AG20443 (cell line): Measurements from ENCODE around the gene KDM1A.

Experiments
- DNase-seq: peaks from one replicate; pipeline ENCODE4 v3.0.0; 2012; ENCODE audit warnings: low spot score, mixed read lengths

Gene KDM1A

DNA sequence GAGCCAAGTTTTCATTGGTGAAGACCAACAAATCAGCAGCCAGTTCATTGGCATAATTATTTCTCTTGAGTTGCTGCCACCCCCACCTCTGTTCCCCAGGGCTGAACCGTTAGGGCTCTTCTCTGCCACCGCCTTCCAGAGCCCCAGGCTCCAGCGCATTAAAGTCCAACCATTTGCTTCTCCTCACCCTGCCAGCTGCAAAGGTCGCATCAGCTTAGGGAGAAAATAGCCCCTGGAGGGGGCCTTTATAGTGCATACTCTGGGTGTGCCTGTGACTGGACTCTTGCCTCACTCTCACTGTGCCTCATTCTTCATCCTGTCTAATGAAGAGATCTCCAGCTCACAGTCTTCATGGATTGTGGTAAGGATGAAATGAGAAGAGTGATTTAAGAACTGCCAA is 50.4 kb downstream of the KDM1A start:
- DNase-seq = no peak

DNA sequence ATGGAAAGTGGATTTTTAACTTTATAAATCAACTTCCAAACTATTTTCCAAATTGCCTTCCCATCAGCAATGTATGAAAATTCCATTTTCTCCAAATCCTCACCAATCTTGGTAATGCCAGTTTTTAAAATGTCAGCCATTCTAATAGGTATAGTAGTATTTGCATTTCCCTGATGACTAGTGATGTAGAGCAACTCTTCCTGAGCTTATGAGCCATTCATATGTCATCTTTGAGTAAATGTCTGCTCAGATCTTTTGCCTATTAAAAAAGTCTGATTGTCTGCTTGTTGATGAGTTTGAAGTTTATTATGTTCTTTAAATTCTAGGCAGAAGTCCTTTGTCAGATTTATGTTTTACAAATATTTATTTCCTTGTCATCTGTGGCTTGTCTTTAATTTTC is 54.7 kb downstream of the KDM1A start:
- no peak for DNase-seq

DNA sequence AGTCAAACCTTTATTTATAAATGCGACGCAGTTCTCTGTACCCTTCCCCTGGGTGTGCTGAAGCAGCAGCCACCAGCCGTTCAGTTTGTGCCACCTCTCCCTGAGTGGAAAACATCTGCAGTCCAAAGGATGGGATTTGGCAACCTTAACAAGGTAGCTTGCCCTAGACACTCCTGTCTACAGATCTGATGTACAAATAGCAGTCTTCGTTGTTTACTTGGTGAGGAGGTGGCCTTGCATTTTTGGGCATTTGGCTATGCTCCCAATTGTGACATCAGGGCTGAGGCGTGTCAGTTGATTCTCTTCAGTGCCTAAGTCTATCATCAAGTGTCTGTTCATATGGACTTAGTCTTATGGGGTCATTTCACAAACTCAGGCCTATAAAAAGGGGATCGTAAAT is 59.8 kb downstream of the KDM1A start:
- no peak for DNase-seq

DNA sequence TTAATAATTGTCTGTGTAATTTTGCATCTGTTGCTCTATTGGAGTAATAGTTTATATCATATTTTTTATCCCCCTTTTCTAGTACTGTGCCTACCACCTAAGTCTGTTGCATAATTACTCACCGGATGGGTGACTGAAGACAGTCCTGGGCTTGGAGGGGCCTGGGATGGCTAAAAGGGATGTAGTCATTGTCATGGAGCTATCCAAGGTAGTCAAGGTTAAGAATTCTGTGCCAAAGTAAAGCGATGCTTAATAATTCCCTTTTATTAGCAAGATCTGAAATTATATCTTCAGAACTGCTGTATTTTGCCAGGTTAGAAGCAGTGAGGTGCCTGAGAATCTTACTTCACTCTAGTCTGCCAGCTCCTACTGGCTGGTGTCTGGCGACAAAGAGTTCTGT is 61.6 kb downstream of the KDM1A start:
- no peak for DNase-seq

DNA sequence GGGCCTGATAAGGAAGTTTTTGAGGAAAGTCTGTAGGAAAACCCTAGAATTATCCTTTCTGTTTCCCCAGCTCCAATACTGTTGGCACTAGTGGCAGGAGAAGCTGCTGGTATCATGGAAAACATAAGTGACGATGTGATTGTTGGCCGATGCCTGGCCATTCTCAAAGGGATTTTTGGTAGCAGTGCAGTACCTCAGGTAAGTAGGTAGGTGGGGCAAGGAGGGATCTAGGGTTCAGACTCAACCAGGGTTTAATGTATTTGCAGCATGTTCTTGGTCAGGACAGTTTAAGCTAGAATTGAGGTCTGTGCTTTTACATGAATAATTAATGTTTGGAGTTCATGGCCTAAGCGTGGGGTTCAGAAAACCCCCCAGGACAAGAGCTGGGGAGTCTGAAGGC is 62.1 kb downstream of the KDM1A start:
- DNase-seq = no peak

DNA sequence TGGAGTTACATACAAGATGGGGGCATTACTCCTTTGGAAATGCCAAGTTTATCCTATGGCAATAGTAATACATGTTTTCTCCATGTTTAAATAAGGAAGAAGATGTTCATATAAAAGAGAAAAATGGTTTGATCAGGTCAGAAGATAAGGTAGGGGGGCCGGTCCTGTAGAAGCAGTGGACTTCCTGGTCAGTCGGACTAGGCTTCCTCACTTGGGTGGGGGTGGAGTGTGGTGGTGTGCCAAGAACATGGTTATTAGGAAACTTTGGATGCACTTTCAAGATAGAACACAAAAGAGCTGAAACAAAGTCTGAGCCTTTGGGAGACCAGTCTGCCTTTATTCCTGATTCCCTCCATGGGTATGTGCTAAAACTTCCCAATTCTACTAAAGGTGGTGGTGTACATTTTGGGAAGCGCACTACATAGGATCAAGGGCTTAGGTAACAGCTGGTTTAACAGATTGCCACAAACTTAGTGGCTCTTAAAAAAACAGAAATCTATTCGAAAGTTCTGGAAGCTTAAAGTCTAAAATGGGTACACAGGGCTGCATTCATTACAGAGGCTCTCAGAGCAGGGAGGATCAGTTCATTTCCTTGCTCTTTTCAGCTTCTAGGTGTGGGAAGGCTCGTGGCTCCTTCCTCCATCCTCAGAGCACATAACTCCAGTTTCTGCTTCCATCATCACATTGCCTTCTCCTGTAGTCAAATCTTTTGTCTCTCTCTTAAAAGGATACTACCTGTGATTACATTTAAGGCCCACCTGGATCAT is 64.6 kb downstream of the KDM1A start:
- DNase-seq = peak; percentile 35

DNA sequence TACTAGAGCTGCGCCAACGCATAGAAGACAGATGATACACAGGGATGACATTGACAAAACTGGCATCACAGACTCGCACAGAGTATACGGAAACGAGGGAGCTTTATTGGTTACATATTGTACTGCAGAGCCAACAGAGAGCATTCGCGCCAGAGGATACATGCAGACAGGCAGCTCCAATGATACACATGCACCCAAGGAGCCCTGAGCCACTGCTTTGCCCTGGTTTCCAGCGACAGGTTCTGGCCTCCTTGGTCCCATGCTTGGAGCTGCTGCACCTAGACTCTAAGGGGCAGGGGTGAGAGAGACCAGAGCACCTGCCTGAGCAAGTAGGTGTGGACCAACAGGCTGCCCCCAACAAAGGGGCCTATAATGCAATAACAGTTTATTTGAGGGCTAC is 65.6 kb downstream of the KDM1A start:
- DNase-seq = no peak

DNA sequence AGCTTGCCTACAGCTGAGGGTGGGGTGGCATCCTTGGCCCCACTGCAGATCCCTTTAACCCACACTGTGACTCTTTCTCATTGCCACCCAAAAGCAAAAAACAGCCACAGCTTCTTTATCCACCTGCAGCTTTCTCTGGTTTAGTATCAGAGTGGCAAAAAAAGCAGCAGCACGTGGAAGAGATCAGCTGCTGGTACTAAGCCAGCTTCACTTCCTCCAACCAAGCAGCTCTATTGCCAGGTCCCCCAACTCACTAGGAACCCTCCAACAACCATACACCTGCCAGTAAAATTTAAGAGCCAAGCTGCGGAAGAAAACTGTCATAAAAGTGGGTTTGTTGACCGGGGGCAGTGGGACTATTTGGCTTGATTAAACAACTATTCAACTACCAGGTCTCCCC is 66.4 kb downstream of the KDM1A start:
- no peak for DNase-seq

DNA sequence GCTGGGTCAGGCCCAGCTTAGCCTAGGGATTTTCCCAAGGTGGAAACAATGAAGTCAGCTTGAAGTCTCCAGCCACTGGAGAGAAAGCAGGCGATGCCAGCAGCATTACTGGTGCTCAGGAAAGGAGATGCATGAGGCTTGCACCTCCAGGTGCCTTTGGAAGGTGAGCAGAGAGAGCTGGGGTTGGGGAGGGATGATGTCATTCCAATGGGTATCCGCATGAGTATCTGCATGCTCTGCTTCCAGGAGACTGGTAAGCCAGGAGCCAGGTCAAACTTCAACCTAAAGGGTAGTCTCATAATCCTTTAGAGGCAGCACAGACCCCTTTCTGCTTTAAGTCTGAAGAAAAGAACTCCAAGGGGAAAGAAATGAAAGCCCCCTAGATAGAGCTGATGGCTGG is 68.8 kb downstream of the KDM1A start:
- no peak for DNase-seq

DNA sequence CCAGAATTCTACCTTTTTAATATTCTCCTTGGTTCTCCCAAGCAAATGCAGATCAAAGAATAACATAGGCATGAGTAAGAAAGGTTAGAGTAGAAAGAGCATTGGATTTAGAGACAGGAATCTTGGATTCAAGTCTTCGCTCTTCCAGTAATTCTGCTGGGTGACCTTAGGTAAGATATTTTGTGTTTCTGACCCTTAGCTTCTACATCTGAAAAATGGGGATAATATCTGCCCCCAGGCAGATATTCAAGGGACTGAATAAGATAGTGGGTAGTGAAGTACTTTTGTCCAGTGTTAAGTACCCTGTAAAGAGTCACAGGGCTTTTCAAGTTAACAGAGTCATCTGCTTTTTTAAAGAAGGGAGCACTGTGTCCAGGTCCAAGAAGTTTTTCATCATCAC is 70.8 kb downstream of the KDM1A start:
- DNase-seq = no peak

DNA sequence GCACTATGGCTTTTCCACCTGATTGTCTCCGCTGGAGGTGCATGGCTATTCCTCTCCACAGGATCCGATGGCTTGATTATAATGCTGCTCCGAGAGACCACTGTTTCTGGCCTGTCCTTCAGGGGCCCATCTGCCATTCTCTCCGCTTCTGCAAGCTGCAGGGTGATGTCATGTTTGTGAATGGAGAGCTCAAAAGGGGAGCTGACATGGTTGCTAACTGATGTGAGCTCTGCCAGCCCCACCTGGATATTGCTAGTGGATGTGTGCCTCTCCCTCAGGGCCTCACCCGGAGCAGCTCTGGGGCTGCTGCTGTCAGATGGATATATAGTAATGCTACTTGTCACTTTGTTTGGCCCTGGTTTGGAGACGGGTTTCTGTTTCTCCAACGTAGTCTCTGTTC is 72.3 kb downstream of the KDM1A start:
- no peak for DNase-seq

DNA sequence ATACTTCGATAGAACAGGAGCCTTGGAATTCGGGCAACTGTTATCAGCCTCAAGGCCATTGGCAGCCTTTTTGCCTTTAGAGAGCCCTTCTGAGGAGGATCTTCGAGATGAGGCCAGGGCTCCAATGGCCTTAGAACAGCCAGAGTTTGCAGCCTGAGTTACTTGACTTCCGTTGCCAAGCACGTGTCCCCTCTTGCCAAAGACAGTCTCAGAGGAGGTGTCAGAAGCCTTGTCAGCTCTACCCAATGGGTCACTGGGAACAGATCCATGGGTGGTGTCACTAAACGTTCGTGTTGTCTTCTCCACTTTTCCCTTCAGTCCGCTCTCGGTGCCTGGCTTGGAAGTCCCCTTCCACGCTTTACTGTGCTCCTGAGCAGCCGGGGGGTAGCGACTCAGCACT is 73.2 kb downstream of the KDM1A start:
- no peak for DNase-seq

DNA sequence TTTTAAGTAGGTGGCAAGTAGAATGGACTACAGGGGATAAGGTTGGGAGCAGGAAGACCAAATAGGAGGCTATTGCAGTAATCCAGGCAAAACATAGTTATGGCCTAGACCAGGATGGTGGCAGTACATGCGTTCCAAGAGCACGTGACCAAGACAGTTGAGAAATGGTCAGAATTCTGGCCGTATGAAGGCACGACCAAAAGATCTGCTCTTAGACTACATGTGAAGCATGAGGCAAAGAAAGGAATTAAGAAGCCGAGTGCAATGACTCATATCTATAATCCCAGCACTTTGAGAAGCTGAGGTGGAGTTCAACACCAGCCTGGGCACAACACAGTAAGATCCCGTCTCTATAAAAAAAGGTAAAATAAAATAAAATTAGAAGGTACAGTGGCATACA is 78.0 kb downstream of the KDM1A start:
- DNase-seq = no peak

DNA sequence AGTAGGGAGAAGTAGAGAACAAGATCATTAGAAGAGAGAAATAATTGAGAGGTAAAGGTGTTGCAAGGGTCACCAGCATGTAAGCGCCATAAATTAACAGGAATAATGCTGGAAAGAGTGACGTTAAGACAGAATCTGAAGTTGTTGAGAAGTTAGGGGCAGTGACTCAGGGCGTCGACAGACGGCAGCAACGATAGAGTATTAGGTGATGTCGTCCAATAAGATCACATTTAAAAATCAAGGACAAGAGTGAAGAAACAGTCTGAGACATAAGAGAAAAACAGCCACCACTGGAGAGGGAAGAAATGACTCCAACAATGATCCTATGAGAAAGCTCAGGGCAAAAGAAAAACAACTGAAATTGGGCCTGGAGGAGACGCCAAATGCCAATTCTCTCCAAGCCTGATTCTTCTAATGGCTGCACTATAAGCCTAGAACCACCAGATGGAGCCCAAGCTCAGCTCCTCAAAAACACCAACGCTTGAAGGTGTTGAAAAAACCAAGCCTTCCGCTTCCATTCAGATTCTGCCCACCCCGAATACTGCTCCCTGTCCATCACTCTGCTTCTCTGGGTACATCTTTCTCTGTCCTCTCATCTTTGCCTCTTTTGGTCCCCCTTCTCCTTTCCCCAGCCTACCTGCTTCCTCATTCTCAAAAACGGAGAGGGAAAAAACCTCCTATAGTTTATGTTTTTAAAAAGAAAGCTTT is 79.3 kb downstream of the KDM1A start:
- DNase-seq = peak; percentile 69

DNA sequence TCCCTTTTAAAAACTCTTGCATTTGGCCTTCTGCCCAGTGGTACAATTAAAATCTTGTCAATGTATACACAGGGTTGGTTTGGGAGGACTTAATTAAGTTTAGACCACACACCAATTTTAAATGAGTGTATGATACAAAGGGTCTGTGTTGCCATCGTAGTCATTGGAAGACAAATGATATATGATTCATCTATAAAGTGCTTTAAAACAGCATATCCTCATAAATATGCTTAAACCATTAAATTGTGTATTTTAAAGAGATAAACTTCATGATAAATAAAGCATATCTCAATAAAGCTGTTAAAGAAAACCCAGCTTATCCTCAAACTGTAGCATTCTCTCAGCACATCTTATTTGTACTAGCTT is 79.9 kb downstream of the KDM1A start:
- no peak for DNase-seq

DNA sequence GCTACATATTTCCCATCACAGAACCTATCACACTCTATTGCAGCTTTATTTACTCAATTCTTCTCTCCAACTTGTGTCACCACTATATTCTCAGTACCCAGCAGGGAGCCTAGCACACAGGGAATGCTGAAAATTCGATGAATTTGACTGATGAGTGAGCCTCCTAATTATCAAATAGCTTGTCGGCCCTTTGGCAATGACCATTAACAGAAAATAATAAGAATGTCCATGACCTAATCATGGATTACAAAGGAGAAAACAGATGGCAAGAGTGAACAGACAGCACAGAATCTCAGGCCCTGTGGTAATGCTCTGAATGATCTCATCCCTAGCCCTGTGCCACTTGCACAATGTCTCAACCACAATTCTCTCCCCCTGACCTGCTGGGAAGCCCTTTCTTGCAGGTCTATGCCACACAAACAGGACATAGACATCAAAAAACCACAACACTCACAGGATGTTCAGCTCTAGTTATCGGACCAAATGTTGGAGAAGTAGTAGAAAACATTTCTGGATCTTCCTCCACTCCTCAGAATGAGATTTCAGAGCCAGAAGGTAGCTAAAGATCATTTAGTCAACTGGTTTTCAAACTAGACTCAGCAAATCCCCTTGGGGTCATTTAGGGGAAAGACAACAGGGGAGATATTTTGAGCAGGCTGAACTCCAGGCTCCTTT is 80.9 kb downstream of the KDM1A start:
- DNase-seq = peak; percentile 90

DNA sequence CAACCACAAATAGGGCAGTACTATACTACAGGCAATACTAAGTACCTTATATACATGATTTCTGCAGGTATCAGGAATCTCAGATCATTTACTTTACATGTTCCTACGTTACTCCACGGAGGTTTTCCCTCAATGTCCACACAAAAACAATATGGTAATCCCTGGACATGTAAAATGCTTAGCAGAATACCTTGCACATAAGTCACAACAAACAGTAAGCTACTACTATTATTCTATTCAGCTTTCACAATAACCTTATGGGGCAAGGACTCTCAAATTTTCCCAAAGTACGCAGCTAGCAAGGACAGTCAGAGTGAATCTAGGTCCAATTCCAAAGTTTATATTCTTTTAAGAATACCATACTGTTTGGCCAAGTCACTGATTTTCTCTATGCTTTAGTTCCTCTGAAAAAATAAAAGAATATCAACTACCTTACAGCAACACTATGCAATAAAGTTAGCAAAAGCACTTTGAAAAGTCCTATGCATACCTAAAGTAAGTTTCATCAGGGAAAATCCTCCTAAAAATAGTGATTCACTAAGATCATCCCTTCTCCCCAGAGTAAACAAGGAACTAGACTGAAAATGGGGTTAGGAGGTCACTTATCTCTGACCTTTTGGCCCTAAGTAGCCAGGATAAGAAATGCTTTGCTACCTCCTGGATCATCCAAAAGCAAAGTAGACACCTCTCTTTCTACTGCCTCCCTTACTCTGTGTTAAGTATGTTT is 82.0 kb downstream of the KDM1A start:
- DNase-seq = no peak

DNA sequence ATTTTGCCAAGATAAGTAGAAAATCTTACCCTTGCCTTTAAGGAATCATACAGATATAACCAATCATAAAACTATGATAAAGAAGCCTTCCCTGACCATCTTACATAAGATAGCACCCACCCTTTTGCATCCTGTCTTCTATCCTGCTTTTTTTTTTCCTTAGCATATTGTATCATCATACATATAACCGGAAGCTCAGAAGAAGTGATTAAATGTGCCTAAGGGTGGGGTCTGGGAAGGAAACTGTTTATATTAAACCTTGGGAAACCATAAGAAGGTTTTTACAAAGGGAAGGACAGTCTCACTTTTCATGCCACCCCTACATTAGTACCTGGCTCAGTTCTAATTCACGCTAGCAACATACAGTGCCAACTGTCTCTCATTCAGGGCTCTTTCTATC is 82.6 kb downstream of the KDM1A start:
- no peak for DNase-seq

DNA sequence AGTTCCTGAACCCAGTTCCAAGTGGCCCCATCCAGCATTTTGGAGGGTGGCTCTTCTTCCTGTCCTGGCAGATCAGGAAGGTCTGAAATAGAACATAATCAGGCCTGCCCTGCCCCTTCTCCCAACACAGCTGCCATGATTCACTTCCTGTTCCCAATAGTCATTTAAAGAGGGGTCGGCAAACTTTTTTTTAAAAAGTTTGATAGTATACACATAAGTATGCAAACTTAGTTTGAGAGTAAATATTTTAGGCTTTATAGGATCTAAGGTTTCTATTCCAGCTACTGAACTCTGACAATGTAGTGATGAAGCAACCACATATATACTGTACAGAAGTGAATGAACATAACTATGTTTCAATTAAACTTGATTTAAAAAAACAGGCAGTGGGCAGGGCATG is 83.0 kb downstream of the KDM1A start:
- DNase-seq = no peak

DNA sequence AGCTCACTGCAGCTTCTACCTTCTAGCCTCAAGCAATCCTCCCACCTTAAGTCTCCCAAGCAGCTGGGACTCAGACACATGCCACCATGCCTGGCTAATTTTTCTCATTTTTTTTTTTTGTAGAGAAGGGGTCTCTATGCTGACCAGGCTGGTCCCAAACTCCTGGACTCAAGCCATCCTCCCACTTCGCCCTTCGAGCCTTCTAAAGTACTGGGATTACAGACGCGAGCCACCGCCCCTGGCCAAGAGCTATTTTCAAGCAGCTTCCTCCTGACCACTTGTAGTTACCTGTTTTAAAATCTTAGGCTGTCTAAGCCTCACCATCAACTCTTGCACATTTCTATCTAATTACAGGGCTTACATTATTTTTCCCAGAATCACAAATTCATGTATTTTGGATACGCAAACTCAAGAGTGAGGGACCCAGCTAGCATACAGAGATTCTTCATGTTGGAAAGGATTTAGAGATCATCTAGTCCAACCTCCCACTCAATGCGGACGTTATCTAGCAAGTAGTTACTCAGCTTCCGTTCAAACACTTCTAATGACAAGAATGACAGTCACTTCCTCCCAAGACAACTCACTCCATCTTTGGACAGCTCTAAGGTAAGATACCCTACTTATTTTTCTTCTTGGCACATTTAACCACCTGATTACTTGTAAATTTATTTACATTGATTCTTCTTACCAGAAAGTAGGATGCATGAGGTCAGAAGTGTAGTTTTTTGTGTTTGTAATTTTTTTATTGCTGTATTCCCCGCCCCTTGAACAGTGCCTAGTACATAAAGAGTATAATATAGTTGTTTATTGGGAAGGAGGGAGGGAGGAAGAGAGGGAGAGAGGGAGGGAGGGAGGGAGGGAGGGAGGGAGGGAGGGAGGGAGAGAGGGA is 84.0 kb downstream of the KDM1A start:
- DNase-seq = no peak

DNA sequence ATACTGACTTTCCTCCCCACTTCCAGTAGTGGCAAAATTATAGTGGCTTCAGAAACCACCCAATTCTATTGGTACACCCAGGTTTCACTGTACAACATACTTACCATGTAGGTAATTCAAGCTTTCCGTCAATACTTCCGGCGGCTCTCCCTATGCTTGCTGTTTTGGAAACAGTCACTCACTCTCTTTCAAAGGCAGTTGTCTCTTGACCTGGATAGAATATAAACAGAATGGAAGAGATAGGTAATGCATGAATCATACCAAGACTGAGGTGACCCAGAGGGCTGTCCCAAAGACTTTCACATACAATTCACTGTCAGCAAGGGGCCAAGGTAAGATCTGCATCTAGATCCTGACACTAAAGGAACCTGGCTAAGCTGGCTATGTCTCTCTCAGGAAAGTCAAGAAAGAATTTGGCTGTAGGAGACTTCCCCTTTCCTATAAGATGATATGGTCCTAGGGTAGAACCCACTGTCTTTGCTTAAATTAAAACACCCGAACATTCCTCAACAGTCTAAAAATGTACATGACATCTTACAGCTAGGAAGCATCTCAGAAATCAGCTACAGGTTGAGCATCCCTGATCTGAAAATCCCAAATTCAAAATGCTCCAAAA is 89.8 kb downstream of the KDM1A start:
- DNase-seq = no peak
